ENCODE data around the gene KARS1. TPM values are rescaled to one million over a fixed set of nuclear protein-coding genes. Genes with fewer than 3 reads are reported as not detected.

The KARS1 gene
- total and polyA plus RNA-seq, 2 of the 4 experiments (the other 2 are of a cell fraction), result 122 to 228 TPM

DNA sequence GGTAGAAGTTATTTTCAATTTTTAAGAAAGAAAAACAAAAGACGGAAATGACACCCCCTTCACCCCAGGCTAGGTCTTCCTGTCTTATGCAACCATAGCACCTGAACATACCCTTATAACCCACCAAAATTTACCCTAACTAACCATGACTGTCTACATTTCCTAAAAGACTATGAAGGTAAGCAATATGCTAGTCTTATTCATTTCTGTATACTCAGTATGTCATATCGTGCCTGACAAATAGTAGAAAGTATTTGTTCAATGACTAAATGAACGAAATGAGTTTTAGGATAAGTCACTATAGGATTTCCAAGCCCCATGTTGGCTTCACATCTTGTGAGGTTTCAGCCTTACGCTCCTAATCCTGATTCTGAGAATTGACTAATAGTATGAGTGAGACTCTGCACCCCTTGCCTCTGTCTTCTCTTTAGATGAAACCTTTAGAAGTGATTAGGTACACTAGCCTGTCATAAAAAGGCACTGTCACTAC is 30.9 kb downstream of the KARS1 start:
- TF ChIP-seq USF2 (IDR thresholded peaks at IDR 0.05; ENCODE audit: low read depth, low read length), result no peak
- no peak for TF ChIP-seq CHD1 (IDR thresholded peaks at IDR 0.05; ENCODE audit: low read depth, low read length)
- no peak for TF ChIP-seq NFE2L2 (IDR thresholded peaks at IDR 0.05; ENCODE audit: low read depth, low read length)
- no peak for TF ChIP-seq MAZ (IDR thresholded peaks at IDR 0.05; ENCODE audit: borderline replicate concordance, low read depth, low read length)
- no peak for TF ChIP-seq ELK1 (IDR thresholded peaks at IDR 0.05; ENCODE audit: borderline replicate concordance, low read depth, low read length)
- TF ChIP-seq CEBPB (IDR thresholded peaks at IDR 0.05; ENCODE audit: low read depth, low read length), result no peak
- TF ChIP-seq FOS (IDR thresholded peaks at IDR 0.05; ENCODE audit: low read depth, low read length), result no peak
- TF ChIP-seq, protein P1, sequence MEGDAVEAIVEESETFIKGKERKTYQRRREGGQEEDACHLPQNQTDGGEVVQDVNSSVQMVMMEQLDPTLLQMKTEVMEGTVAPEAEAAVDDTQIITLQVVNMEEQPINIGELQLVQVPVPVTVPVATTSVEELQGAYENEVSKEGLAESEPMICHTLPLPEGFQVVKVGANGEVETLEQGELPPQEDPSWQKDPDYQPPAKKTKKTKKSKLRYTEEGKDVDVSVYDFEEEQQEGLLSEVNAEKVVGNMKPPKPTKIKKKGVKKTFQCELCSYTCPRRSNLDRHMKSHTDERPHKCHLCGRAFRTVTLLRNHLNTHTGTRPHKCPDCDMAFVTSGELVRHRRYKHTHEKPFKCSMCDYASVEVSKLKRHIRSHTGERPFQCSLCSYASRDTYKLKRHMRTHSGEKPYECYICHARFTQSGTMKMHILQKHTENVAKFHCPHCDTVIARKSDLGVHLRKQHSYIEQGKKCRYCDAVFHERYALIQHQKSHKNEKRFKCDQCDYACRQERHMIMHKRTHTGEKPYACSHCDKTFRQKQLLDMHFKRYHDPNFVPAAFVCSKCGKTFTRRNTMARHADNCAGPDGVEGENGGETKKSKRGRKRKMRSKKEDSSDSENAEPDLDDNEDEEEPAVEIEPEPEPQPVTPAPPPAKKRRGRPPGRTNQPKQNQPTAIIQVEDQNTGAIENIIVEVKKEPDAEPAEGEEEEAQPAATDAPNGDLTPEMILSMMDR (conservative IDR thresholded peaks at IDR 0.05; ENCODE audit: low read depth, low read length), result no peak
- no peak for TF ChIP-seq MAFK (IDR thresholded peaks at IDR 0.05; ENCODE audit: low read depth, low read length)
- TF ChIP-seq RFX5 (IDR thresholded peaks at IDR 0.05; ENCODE audit: low read depth, low read length), result no peak
- no peak for TF ChIP-seq POLR2A (IDR thresholded peaks at IDR 0.05; ENCODE audit: low read depth, low read length)
- no peak for TF ChIP-seq SMC3 (IDR thresholded peaks at IDR 0.05; ENCODE audit: low read depth, low read length)
- no peak overlapping the region for H3K14ac ChIP-seq (replicated peaks; ENCODE audit: low read depth, low read length)
- no peaks in the 10 kb centered on the region for H3K4me1 ChIP-seq (ENCODE audit: control insufficient read depth, insufficient read depth, low read length)
- H2BK15ac ChIP-seq (ENCODE audit: low read depth, low read length), result no peak overlapping the region
- no peak overlapping the region for H3K27ac ChIP-seq (ENCODE audit: insufficient read depth, low read length)
- H3K4ac ChIP-seq (ENCODE audit: low read depth, low read length), result no peak overlapping the region
- intact Hi-C loops (cut with micrococcal nuclease), result no loop called here
- ChIA-PET CTCF (no interaction called here), POLR2A (ENCODE audit: unreplicated experiment) (no interaction called here)
- no peak overlapping the region for H2AK5ac ChIP-seq (ENCODE audit: low read depth, low read length)
- H4K5ac ChIP-seq (ENCODE audit: low read depth, low read length), result no peak overlapping the region
- no peak overlapping the region for H3K9ac ChIP-seq (ENCODE audit: low read depth, low read length)
- peaks cover 15 to 16% of the 10 kb centered on the region in 2 experiments for H3K79me1 ChIP-seq (ENCODE audit: low read depth in 1 of 2, low read length in 2 of 2)
- no peak overlapping the region for H3K4me2 ChIP-seq (ENCODE audit: low read depth, low read length)
- no peaks in the 10 kb centered on the region; the same call in 1 of the 2 replicates for H3K9me1 ChIP-seq (ENCODE audit: insufficient read depth, low read length)
- no peak overlapping the region for H4K8ac ChIP-seq (ENCODE audit: low read depth in 2 of 2, low read length in 2 of 2)
- BruUV-seq (replicated peaks), result no TSS peak
- no peak overlapping the region for H3K4me3 ChIP-seq (ENCODE audit: insufficient read depth, low read depth, low read length)
- ATAC-seq (ENCODE audit: low read depth) (no peak), DNase-seq (no peak)
- H2BK20ac ChIP-seq (ENCODE audit: low read depth, low read length), result no peak overlapping the region
- H3K27me3 ChIP-seq (ENCODE audit: control insufficient read depth, insufficient read depth, low read length), result no peaks in the 10 kb centered on the region
- H4K20me1 ChIP-seq (ENCODE audit: insufficient read depth, low read length), result no peaks in the 10 kb centered on the region
- H3K18ac ChIP-seq (ENCODE audit: low read depth, low read length), result no peak overlapping the region
- no peak overlapping the region for H4K91ac ChIP-seq (ENCODE audit: insufficient read depth, low read depth, low read length)
- H2BK5ac ChIP-seq (ENCODE audit: low read depth, low read length, poor library complexity, severe bottlenecking), result no peak overlapping the region
- H3K56ac ChIP-seq (ENCODE audit: extremely low read depth, insufficient read depth, low read length), result no peak overlapping the region
- dilution Hi-C loops (cut with HindIII; ENCODE audit: low sequenced_read_pairs, unreplicated experiment), result no loop called here
- H3K36me3 ChIP-seq (ENCODE audit: control insufficient read depth, insufficient read depth, low read length), result peaks cover 42% of the 10 kb centered on the region
- WGBS, 2 experiments (ENCODE audit: extremely low coverage in 2 of 2, insufficient read length in 1 of 2), result no CpG with 5 or more reads among the region's 4 CpGs
- no peak overlapping the region for H3K23ac ChIP-seq (ENCODE audit: low read depth, low read length)
- in situ Hi-C loops (cut with MboI; ENCODE audit: low sequenced_read_pairs), result no loop called here
- no peak overlapping the region for H2AK9ac ChIP-seq (replicated peaks; ENCODE audit: low read depth, low read length, poor library complexity)
- no peak overlapping the region for H2AFZ ChIP-seq (replicated peaks; ENCODE audit: low read length, poor library complexity)
- no peaks in the 10 kb centered on the region for H3K9me3 ChIP-seq (ENCODE audit: control insufficient read depth, insufficient read depth, low read length)
- no peak overlapping the region for H2BK120ac ChIP-seq (ENCODE audit: low read depth, low read length)
